ENCODE results near the gene ZNRF1.

- TF ChIP-seq CTCF (IDR thresholded peaks at IDR 0.05) (no peak), POLR2AphosphoS5 (IDR thresholded peaks at IDR 0.05) (no peak), EP300 (IDR thresholded peaks at IDR 0.05; ENCODE audit: low read depth) (no peak), POLR2A (IDR thresholded peaks at IDR 0.05) (no peak)
These were observed 101.1 kb downstream of the ZNRF1 start for GRCh38 chr16:75099738-75100602.
